Brain microvascular endothelial cell (primary cell): ENCODE results near the gene MEF2A.
A peak's percentile ranks its signal among the peaks of the same experiment; 100 is the strongest.
"Not testable (repeated sequence)": the region's sequence is repeated elsewhere in the genome, so short reads cannot be mapped to it uniquely, and the experiment has no call there.

ENCODE experiments used
- DNase-seq: peaks from one replicate; pipeline ENCODE4 v3.0.0-alpha.2; 2020
- H3K27ac ChIP-seq: fragments of 250-450 bp; sonication (Bioruptor Pico); 2 replicates; pipeline ENCODE4 v1.5.1; 2020; ENCODE audit warnings: mild to moderate bottlenecking, moderate library complexity
- H3K27me3 ChIP-seq: fragments of 250-450 bp; sonication (Bioruptor Pico); replicated peaks from 2 replicates; pipeline ENCODE4 v1.5.1; 2020; ENCODE audit warnings: mild to moderate bottlenecking
- H3K36me3 ChIP-seq: fragments of 250-450 bp; sonication (Bioruptor Pico); replicated peaks from 2 replicates; pipeline ENCODE4 v1.5.1; 2020; ENCODE audit warnings: mild to moderate bottlenecking
- H3K4me3 ChIP-seq: 2 replicates; pipeline ENCODE4 v1.5.1; 2011; ENCODE audit warnings: low read depth, mild to moderate bottlenecking, control low read depth, low read length, moderate library complexity
- CTCF ChIP-seq: IDR thresholded peaks from 2 replicates; pipeline ENCODE4 v1.5.1; 2011; ENCODE audit warnings: low read depth, mild to moderate bottlenecking, moderate library complexity, low read length, control low read depth, inconsistent platforms; ENCODE audit errors: missing control alignments
- in situ Hi-C: cut with HindIII; loops from 2 replicates; pipeline ENCODE4 v1.10.0; 2017; ENCODE audit warnings: low sequenced_read_pairs, low pct_ligation_motif_present

The MEF2A gene

GRCh38 chr15:99565299-99566156, at the start of gene MEF2A:
MEF2A (plus strand) TSS chr15:99565984; CDS start chr15:99633120, 67,136 bp downstream.
- Histone ChIP-seq H3K36me3 (no peaks in the 10 kb centered on the region), H3K4me3 (peak within 1 kb of the TSS; percentile 85), H3K27me3 (no peaks in the 10 kb centered on the region), H3K27ac (peak within 1 kb of the TSS; percentile 52)
- TF ChIP-seq CTCF, result no peak
- DNase-seq, result peak; percentile 90
- in situ Hi-C loops, result no loop called here

DNA sequence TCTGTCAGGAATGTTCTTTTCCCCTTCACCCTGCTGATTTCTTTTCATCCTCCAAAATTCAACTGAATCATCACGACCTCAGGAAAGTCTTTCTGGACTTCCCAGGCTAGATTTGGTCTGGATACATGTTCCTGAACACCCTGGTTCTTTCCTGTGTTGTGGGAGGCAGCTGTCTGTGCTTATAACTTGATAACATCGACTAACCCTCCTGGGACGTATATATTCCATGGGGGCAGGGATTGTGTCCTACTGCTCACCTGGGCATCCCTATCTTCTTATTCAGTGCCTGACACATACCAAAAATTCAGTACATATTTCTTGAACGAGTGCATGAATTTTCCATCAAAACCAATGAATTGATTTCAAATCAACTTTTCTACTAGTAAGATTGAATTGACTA, 47.6 kb upstream of the MEF2A start:
- DNase-seq, result no peak
- TF ChIP-seq CTCF, result no peak
- Histone ChIP-seq H3K27ac (no peak overlapping the region), H3K27me3 (no peaks in the 10 kb centered on the region), H3K4me3 (no peak overlapping the region), H3K36me3 (no peaks in the 10 kb centered on the region)
- in situ Hi-C loops, result no loop called here

- DNase-seq, H3K27ac ChIP-seq, H3K27me3 ChIP-seq, H3K36me3 ChIP-seq, H3K4me3 ChIP-seq, in situ Hi-C loops: not testable (repeated sequence)
Measured at GRCh38 chr15:99519366-99519765, 46.4 kb upstream of the MEF2A start.

- no peak for DNase-seq
- in situ Hi-C loops, result no loop called here
- H3K27me3 ChIP-seq, result no peaks in the 10 kb centered on the region
- H3K36me3 ChIP-seq, result no peaks in the 10 kb centered on the region
- H3K27ac ChIP-seq, result no peak overlapping the region
- no peak for TF ChIP-seq CTCF
- no peak overlapping the region for H3K4me3 ChIP-seq
Measured at GRCh38 chr15:99522288-99522687, 43.5 kb upstream of the MEF2A start.

DNA sequence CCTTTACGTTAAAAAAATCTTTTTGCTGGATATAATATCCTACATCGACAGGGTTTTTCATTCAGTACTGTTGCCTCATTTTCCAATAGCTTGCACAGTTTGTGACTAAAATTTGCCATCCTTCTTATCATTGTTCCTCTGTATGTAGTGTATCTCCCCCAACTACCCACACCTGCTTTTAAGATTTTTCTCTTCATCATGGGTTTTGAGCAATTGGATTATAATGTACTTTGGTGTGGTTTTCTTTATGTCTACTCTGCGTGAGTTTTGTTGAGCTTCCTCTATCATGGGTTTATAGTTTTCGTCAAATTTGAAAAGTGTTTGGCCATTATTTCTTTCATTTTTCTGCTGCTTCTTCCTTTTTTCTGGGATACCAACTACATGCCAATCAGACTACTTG, 39.6 kb upstream of the MEF2A start:
- in situ Hi-C loops, result no loop called here
- H3K36me3 ChIP-seq, result no peaks in the 10 kb centered on the region
- H3K27ac ChIP-seq, result no peak overlapping the region
- no peak for DNase-seq
- no peaks in the 10 kb centered on the region for H3K27me3 ChIP-seq
- no peak overlapping the region for H3K4me3 ChIP-seq
- no peak for TF ChIP-seq CTCF

DNA sequence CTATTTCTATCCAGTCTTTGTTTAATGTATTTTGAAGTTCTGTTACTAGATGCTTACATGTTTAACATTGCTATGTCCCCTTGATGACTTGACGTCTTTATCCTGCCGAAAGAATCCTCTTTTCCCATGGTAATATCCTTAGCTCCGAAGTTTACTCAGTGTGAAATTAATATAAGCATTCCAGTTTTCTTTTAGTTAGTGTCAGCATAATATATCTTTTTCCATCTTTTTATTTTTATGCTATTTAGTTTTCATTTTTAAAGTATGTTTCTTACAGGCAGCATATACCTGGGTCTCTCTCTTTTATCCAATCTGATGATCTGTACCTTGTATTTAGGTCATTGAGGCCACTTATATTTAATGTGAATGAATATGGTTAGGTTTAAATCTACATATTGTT, 39.1 kb upstream of the MEF2A start:
- TF ChIP-seq CTCF, result no peak
- Histone ChIP-seq H3K27ac (no peak overlapping the region), H3K4me3 (no peak overlapping the region), H3K27me3 (no peaks in the 10 kb centered on the region), H3K36me3 (no peaks in the 10 kb centered on the region)
- no peak for DNase-seq
- in situ Hi-C loops, result no loop called here
